PC-3 (cell line): ENCODE data around the gene MRPS25. TPM values are rescaled to one million over a fixed set of nuclear protein-coding genes. Genes with fewer than 3 reads are reported as not detected.
A peak's percentile ranks its signal among the peaks of the same experiment; 100 is the strongest.

Source experiments
- ATAC-seq: fragments of 200-7000 bp; cut with Tn5 transposase; 2 replicates; pipeline ENCODE4 v1.9.1; 2020; ENCODE audit warnings: mild to moderate bottlenecking, moderate library complexity
- BruUV-seq: library from RNA; stranded (reverse); fragments of 400-500 nt; replicated peaks from 2 replicates; lab custom pipeline; 2021; lab: Mats Ljungman, UMichigan
- CTCF ChIA-PET: fragments of 300-600 bp; sonication (Branson Sonifier 250); formaldehyde crosslinking; loops from one replicate; lab custom pipeline; 2022; ENCODE audit warnings: antibody characterized with exemption; lab: Charles Lee
- POLR2A ChIA-PET: fragments of 300-600 bp; sonication (Branson Sonifier 250); formaldehyde crosslinking; loops from one replicate; lab custom pipeline; 2022; ENCODE audit warnings: antibody characterized with exemption; ENCODE audit not compliant: unreplicated experiment; lab: Charles Lee
- DNase-seq: peaks from one replicate; pipeline ENCODE4 v3.0.0-alpha.2; 2015
- H2AFZ ChIP-seq: fragments of 300-600 bp; sonication (generic); 2 replicates; pipeline ENCODE4 v1.6.0; 2016; ENCODE audit warnings: antibody characterized with exemption, low read length
- H3F3A ChIP-seq: fragments of 300-600 bp; sonication (generic); one replicate; pipeline ENCODE4 v1.6.0; 2017; ENCODE audit warnings: antibody characterized with exemption, low read length, control low read depth, mild to moderate bottlenecking; ENCODE audit not compliant: unreplicated experiment
- H3K27ac ChIP-seq: fragments of 300-600 bp; sonication (generic); 2 replicates; pipeline ENCODE4 v1.5.1; 2016; ENCODE audit warnings: mild to moderate bottlenecking, low read length
- H3K27me3 ChIP-seq: fragments of 300-600 bp; sonication (generic); 2 replicates; pipeline ENCODE4 v1.6.1; 2016; ENCODE audit warnings: low read length, mixed read lengths
- H3K36me3 ChIP-seq: fragments of 300-600 bp; sonication (generic); 2 replicates; pipeline ENCODE4 v1.6.1; 2016; ENCODE audit warnings: low read depth, mixed run types, low read length, mixed read lengths
- H3K4me1 ChIP-seq: fragments of 300-600 bp; sonication (generic); 2 replicates; pipeline ENCODE4 v1.5.1; 2016; ENCODE audit warnings: low read length; ENCODE audit not compliant: insufficient read depth
- H3K4me2 ChIP-seq: fragments of 300-600 bp; sonication (generic); 2 replicates; pipeline ENCODE4 v1.6.0; 2016; ENCODE audit warnings: low read length
- H3K4me3 ChIP-seq: fragments of 300-600 bp; sonication (generic); 2 replicates; pipeline ENCODE4 v1.5.1; 2016; ENCODE audit warnings: mild to moderate bottlenecking, low read length, mixed read lengths
- H3K79me2 ChIP-seq: fragments of 300-600 bp; sonication (generic); 2 replicates; pipeline ENCODE4 v1.6.1; 2017; ENCODE audit warnings: low read length, mixed read lengths
- H3K9ac ChIP-seq: fragments of 300-600 bp; sonication (generic); 2 replicates; pipeline ENCODE4 v1.6.0; 2016; ENCODE audit warnings: mild to moderate bottlenecking, low read length
- H3K9me2 ChIP-seq: fragments of 300-600 bp; sonication (generic); replicated peaks from 2 replicates; pipeline ENCODE4 v1.6.1; 2016; ENCODE audit warnings: mixed run types, low read length, mixed read lengths
- H3K9me3 ChIP-seq: fragments of 300-600 bp; sonication (generic); 2 replicates; pipeline ENCODE4 v1.6.1; 2016; ENCODE audit warnings: low read length, mixed read lengths
- H4K20me1 ChIP-seq: fragments of 300-600 bp; sonication (generic); 2 replicates; pipeline ENCODE4 v1.6.1; 2016; ENCODE audit warnings: low read length, mixed read lengths
- EZH2 ChIP-seq: fragments of 300-600 bp; sonication (generic); IDR thresholded peaks from one replicate; pipeline ENCODE4 v1.6.1; 2017; ENCODE audit warnings: antibody characterized with exemption, mild to moderate bottlenecking, low read length; ENCODE audit not compliant: unreplicated experiment
- EZH2phosphoT487 ChIP-seq: fragments of 300-600 bp; sonication (generic); IDR thresholded peaks from 2 replicates; pipeline ENCODE4 v1.6.1; 2018; ENCODE audit warnings: mild to moderate bottlenecking, antibody characterized with exemption, low read length, borderline replicate concordance
- intact Hi-C: fragments of 100-400 bp; cut with micrococcal nuclease; formaldehyde crosslinking; loops from 2 replicates; pipeline ENCODE4 v1.9.0; 2023
- total RNA-seq: library from RNA; depleted of rRNA; stranded (reverse); fragments of >200 nt; gene quantifications from 2 replicates; pipeline ENCODE4 v1.2.3, GENCODE V29; 2014
- TF ChIP-seq, protein P1 (sequence below): fragments of 300-600 bp; sonication (generic); conservative IDR thresholded peaks from 2 replicates; pipeline ENCODE4 v1.5.1; 2017; ENCODE audit warnings: antibody characterized with exemption, low read depth, mild to moderate bottlenecking, low read length

MRPS25 gene
- total RNA-seq, 1 experiment from 2014 or later = 42.9 TPM

DNA sequence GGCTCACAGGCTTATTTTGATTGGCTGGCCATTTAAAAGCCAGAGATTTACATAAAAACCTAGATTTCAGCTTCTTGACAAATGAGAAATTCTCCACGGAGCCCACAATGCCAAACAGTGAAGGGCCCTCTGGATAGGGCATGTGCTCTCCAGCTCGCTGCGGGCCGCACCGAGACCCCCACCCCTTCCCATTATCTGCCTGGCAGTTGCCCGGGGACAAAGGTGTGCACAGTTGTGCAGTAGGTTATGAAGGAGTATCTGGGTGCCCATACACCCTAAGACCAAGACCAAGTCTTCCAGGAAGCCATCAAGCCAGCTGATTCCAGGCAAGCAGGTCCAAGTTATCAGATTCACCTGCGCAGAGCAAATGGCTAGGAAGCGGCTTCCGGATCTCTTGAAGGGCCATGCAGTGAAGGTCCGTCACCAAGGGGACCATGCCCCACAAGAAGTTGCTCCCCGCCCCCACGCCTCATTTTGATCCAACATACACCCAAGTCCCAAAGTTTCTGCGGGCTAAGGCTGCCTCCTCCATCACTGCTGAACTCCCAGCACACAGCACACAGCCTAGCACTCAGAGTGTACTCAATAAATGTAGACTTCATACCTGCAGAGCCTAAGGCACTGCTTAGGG lies 1.3 kb downstream of the MRPS25 start:
- intact Hi-C loops = loop anchor here (2.0 kb wide), 1 partner anchor 35 kb away; the partner anchor contains the start of gene RBSN
- no peaks in the 10 kb centered on the region for H3F3A ChIP-seq
- H3K27me3 ChIP-seq = no peaks in the 10 kb centered on the region
- BruUV-seq = no TSS peak
- peak overlapping the region; percentile 98 for H3K9ac ChIP-seq
- H4K20me1 ChIP-seq = peaks cover 15% of the 10 kb centered on the region
- H2AFZ ChIP-seq = no peak overlapping the region
- peak overlapping the region; percentile 88 for H3K4me3 ChIP-seq
- no peak for DNase-seq
- peaks cover 17% of the 10 kb centered on the region for H3K4me1 ChIP-seq
- no peaks in the 10 kb centered on the region for H3K9me2 ChIP-seq
- no peak for TF ChIP-seq EZH2
- TF ChIP-seq EZH2phosphoT487 = no peak
- TF ChIP-seq, protein P1, sequence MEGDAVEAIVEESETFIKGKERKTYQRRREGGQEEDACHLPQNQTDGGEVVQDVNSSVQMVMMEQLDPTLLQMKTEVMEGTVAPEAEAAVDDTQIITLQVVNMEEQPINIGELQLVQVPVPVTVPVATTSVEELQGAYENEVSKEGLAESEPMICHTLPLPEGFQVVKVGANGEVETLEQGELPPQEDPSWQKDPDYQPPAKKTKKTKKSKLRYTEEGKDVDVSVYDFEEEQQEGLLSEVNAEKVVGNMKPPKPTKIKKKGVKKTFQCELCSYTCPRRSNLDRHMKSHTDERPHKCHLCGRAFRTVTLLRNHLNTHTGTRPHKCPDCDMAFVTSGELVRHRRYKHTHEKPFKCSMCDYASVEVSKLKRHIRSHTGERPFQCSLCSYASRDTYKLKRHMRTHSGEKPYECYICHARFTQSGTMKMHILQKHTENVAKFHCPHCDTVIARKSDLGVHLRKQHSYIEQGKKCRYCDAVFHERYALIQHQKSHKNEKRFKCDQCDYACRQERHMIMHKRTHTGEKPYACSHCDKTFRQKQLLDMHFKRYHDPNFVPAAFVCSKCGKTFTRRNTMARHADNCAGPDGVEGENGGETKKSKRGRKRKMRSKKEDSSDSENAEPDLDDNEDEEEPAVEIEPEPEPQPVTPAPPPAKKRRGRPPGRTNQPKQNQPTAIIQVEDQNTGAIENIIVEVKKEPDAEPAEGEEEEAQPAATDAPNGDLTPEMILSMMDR = no peak
- ATAC-seq = no peak; the same call in 1 of the 2 replicates
- H3K27ac ChIP-seq = no peak overlapping the region
- ChIA-PET CTCF (interaction anchor here (0.6 kb wide), 2 partner anchors 185 to 341 kb away, joined by 3 to 7 read pairs; no protein-coding TSS in a partner anchor), POLR2A (interaction anchor here (0.6 kb wide), 1 partner anchor 29 kb away, joined by 3 read pairs; no protein-coding TSS in a partner anchor)
- peaks cover 13% of the 10 kb centered on the region for H3K36me3 ChIP-seq
- H3K9me3 ChIP-seq = no peaks in the 10 kb centered on the region
- peak overlapping the region; percentile 77 for H3K4me2 ChIP-seq
- peaks cover 46% of the 10 kb centered on the region for H3K79me2 ChIP-seq

DNA sequence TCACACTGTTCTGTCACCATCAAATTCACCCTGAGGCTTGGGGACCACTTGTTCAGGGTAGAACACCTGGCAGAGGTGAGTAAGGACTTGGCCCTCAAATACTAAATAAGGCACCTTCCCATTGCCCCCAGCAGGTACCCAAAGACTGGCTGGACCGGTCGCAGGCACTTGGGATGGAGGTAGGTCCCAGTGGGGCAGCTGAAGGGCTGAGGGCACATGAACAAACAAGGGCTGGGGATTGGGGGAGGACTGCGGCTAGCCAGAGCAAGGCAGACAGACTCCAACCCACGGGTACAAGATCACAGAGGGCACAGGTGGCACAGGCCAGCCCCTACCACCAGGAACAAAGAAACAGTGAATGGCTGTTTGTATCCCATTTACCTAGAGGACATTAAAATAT lies 1.9 kb downstream of the MRPS25 start:
- no TSS peak for BruUV-seq
- ChIA-PET CTCF (interaction anchor here (0.6 kb wide), 1 partner anchor 185 kb away, joined by 7 read pairs; no protein-coding TSS in a partner anchor), POLR2A (no interaction called here)
- no peak overlapping the region; the same call in 1 of the 2 replicates for H3K9ac ChIP-seq
- intact Hi-C loops = no loop called here
- ATAC-seq (no peak), DNase-seq (no peak)
- peaks cover 18% of the 10 kb centered on the region for H3K36me3 ChIP-seq
- no peak for TF ChIP-seq EZH2
- TF ChIP-seq EZH2phosphoT487 = no peak
- TF ChIP-seq, protein P1 = no peak
- H3K79me2 ChIP-seq = peaks cover 51% of the 10 kb centered on the region
- H4K20me1 ChIP-seq = peaks cover 15% of the 10 kb centered on the region
- H3K4me2 ChIP-seq = peak overlapping the region; percentile 77
- H3K4me1 ChIP-seq = peaks cover 17% of the 10 kb centered on the region
- no peaks in the 10 kb centered on the region for H3K9me2 ChIP-seq
- H3F3A ChIP-seq = no peaks in the 10 kb centered on the region
- H3K27me3 ChIP-seq = no peaks in the 10 kb centered on the region
- no peaks in the 10 kb centered on the region for H3K9me3 ChIP-seq
- H3K27ac ChIP-seq = no peak overlapping the region
- H2AFZ ChIP-seq = no peak overlapping the region
- peak overlapping the region; percentile 88 for H3K4me3 ChIP-seq

DNA sequence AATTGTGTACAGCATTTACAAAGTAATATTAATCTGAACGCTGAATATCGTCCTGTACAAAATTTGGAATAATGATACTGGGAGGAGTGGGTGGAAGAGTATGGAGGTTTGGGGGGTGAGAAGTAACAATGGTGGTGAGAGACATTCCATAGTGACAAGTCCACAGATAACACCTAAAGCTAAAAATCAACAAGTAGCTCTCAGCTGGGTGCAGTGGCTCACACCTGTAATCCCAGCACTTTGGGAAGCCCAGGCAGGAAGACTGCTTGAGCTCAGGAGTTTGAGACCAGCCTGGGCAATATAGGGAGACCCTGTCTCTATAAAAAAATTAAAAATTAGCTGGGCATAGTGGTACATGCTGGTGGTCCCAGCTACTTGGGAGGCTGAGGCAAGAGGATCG lies 5.1 kb downstream of the MRPS25 start:
- Histone ChIP-seq H3K27ac (no peak overlapping the region), H3K36me3 (peaks cover 40% of the 10 kb centered on the region), H3K4me1 (peaks cover 11% of the 10 kb centered on the region), H3K27me3 (no peaks in the 10 kb centered on the region), H2AFZ (no peak overlapping the region), H3K9me3 (no peaks in the 10 kb centered on the region), H3K79me2 (peaks cover 81% of the 10 kb centered on the region), H3K9me2 (no peaks in the 10 kb centered on the region), H3K4me3 (no peak overlapping the region), H4K20me1 (peaks cover 15% of the 10 kb centered on the region), H3K4me2 (no peak overlapping the region), H3F3A (no peaks in the 10 kb centered on the region), H3K9ac (no peak overlapping the region)
- TF ChIP-seq, protein P1 = no peak
- POLR2A ChIA-PET = no interaction called here
- CTCF ChIA-PET = no interaction called here
- no TSS peak for BruUV-seq
- DNase-seq (no peak), ATAC-seq (no peak)
- intact Hi-C loops = no loop called here
